Measurements from ENCODE around the gene MRE11. TPM values are rescaled to one million over a fixed set of nuclear protein-coding genes. Genes with fewer than 3 reads are reported as not detected.
A peak's percentile ranks its signal among the peaks of the same experiment; 100 is the strongest.

Gene MRE11
- total RNA-seq, 1 donor from 2014 or later = 8.1 TPM

DNA sequence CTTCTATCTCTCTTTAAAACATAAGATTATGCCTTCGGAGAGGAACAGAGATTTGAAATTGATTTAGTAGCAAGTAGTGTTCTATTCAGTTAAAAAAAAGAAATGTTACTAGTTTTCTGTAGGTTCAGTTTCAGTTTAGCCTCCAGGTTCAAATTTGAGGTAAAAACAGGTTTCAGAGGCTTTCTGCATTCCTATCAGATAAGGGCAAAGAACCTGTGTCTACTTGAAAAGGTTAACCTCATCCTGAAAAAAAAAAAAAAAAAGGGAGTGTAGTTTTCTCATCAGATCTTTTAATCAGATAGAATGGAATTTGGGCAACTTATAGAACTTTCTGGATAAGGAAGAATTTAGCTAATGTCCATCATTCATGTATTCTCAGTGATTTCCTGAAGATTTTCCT is 30.7 kb upstream of the MRE11 start:
- TF ChIP-seq, protein P1, sequence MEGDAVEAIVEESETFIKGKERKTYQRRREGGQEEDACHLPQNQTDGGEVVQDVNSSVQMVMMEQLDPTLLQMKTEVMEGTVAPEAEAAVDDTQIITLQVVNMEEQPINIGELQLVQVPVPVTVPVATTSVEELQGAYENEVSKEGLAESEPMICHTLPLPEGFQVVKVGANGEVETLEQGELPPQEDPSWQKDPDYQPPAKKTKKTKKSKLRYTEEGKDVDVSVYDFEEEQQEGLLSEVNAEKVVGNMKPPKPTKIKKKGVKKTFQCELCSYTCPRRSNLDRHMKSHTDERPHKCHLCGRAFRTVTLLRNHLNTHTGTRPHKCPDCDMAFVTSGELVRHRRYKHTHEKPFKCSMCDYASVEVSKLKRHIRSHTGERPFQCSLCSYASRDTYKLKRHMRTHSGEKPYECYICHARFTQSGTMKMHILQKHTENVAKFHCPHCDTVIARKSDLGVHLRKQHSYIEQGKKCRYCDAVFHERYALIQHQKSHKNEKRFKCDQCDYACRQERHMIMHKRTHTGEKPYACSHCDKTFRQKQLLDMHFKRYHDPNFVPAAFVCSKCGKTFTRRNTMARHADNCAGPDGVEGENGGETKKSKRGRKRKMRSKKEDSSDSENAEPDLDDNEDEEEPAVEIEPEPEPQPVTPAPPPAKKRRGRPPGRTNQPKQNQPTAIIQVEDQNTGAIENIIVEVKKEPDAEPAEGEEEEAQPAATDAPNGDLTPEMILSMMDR (IDR thresholded peaks at IDR 0.05; ENCODE audit: insufficient read depth, low read length, poor library complexity, severe bottlenecking) = no peak
- Histone ChIP-seq H3K36me3 (ENCODE audit: control insufficient read depth, insufficient read depth, low read length) (no peaks in the 10 kb centered on the region), H3K27me3 (ENCODE audit: control insufficient read depth, insufficient read depth, low read length) (no peaks in the 10 kb centered on the region), H3K4me3 (ENCODE audit: low read depth, low read length) (no peak overlapping the region)
- DNase-seq (ENCODE audit: low read depth) = no peak

- no peaks in the 10 kb centered on the region for H3K27me3 ChIP-seq (ENCODE audit: control insufficient read depth, insufficient read depth, low read length)
- H3K36me3 ChIP-seq (ENCODE audit: control insufficient read depth, insufficient read depth, low read length) = no peaks in the 10 kb centered on the region
- TF ChIP-seq, protein P1 (IDR thresholded peaks at IDR 0.05; ENCODE audit: insufficient read depth, low read length, poor library complexity, severe bottlenecking) = peak; percentile 24
- DNase-seq (ENCODE audit: low read depth) = no peak
- no peak overlapping the region for H3K4me3 ChIP-seq (ENCODE audit: low read depth, low read length)
Observed at GRCh38 chr11:94521684-94522083, 28.0 kb upstream of the MRE11 start.

- no peaks in the 10 kb centered on the region for H3K27me3 ChIP-seq (ENCODE audit: control insufficient read depth, insufficient read depth, low read length)
- TF ChIP-seq, protein P1 (IDR thresholded peaks at IDR 0.05; ENCODE audit: insufficient read depth, low read length, poor library complexity, severe bottlenecking) = peak; percentile 54
- no peak overlapping the region for H3K4me3 ChIP-seq (ENCODE audit: low read depth, low read length)
- DNase-seq (ENCODE audit: low read depth) = no peak
- no peaks in the 10 kb centered on the region for H3K36me3 ChIP-seq (ENCODE audit: control insufficient read depth, insufficient read depth, low read length)
Observed at GRCh38 chr11:94519478-94520084, 25.9 kb upstream of the MRE11 start.

DNA sequence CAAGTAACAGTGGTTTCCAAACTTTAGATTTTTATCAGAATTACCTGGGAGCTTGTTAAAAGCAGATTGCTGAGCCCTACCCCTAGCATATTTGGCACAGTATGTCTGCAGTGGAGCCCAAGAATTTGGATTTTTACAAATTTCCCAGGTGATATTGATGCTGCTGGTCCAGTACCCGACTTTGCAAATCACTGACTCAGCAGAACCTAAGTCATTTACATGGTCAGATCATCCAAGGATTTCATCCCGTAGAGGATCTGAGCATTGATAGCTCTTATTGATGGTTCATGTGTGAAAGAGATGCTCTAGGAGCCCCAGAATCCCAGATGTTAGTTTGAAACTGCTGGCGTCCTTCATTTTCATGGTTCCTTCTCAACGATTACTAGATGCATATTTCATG is 24.7 kb upstream of the MRE11 start:
- Histone ChIP-seq H3K27me3 (ENCODE audit: control insufficient read depth, insufficient read depth, low read length) (no peaks in the 10 kb centered on the region), H3K36me3 (ENCODE audit: control insufficient read depth, insufficient read depth, low read length) (no peaks in the 10 kb centered on the region), H3K4me3 (ENCODE audit: low read depth, low read length) (no peak overlapping the region)
- TF ChIP-seq, protein P1 (IDR thresholded peaks at IDR 0.05; ENCODE audit: insufficient read depth, low read length, poor library complexity, severe bottlenecking) = no peak
- DNase-seq (ENCODE audit: low read depth) = no peak

GRCh38 chr11:94516725-94517124 is 23.1 kb upstream of the MRE11 start:
- DNase-seq (ENCODE audit: low read depth) = no peak
- TF ChIP-seq, protein P1 (IDR thresholded peaks at IDR 0.05; ENCODE audit: insufficient read depth, low read length, poor library complexity, severe bottlenecking) = no peak

GRCh38 chr11:94515398-94515797 is 21.8 kb upstream of the MRE11 start:
- Histone ChIP-seq H3K4me3 (ENCODE audit: low read depth, low read length) (no peak overlapping the region), H3K36me3 (ENCODE audit: control insufficient read depth, insufficient read depth, low read length) (no peaks in the 10 kb centered on the region), H3K27me3 (ENCODE audit: control insufficient read depth, insufficient read depth, low read length) (no peaks in the 10 kb centered on the region)
- TF ChIP-seq, protein P1 (IDR thresholded peaks at IDR 0.05; ENCODE audit: insufficient read depth, low read length, poor library complexity, severe bottlenecking) = no peak
- no peak for DNase-seq (ENCODE audit: low read depth)

More at GRCh38 chr11:94516725-94517124, 23.1 kb upstream of the MRE11 start:
- no peaks in the 10 kb centered on the region for H3K27me3 ChIP-seq (ENCODE audit: control insufficient read depth, insufficient read depth, low read length)
- H3K4me3 ChIP-seq (ENCODE audit: low read depth, low read length) = no peak overlapping the region
- no peaks in the 10 kb centered on the region for H3K36me3 ChIP-seq (ENCODE audit: control insufficient read depth, insufficient read depth, low read length)
